GM21515 (cell line): ENCODE data around the gene DZANK1.
"Not testable (repeated sequence)": the region's sequence is repeated elsewhere in the genome, so short reads cannot be mapped to it uniquely, and the experiment has no call there.

Source experiments
- ATAC-seq: cut with Tn5 transposase; IDR thresholded peaks from one replicate; pipeline ENCODE4 v1.9.1; 2021; ENCODE audit not compliant: unreplicated experiment

The DZANK1 gene

DNA sequence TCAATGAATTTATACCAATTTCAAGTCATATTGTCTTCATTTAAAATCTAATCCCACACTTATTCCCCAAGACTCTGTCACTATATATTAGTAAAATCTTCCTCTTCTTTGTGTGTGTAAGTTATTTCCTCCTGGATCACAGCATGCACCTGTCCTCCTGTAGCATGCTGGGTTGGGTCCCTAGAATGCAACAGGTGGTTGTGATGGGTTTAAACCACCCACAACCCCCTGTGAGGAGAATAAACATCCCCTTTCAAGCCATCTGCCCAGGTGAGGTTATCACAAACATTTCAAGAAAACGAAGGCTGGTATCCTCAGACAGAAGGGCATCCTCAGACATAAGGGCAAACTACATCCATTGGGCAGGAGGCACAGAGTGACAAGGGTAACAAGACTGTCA lies 26.4 kb downstream of the DZANK1 start:
- no peak for ATAC-seq

DNA sequence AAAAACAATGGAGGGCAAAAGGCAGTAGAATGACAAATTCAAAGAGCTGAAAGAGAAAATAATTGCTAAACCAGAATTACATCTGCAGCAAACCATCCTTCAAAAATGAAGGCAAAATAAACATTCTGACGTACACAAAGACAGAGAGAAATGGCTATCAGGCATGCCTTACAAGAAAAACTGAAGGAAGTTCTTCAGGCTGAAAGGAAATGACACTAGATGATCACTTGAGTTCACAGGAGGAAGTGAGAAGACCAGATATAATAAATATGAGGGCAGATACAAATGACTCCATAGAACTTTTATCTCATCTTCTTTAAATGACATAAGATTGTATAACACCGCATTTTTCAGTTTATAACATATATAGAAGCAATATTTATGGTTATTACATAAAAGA lies 30.0 kb downstream of the DZANK1 start:
- no peak for ATAC-seq

DNA sequence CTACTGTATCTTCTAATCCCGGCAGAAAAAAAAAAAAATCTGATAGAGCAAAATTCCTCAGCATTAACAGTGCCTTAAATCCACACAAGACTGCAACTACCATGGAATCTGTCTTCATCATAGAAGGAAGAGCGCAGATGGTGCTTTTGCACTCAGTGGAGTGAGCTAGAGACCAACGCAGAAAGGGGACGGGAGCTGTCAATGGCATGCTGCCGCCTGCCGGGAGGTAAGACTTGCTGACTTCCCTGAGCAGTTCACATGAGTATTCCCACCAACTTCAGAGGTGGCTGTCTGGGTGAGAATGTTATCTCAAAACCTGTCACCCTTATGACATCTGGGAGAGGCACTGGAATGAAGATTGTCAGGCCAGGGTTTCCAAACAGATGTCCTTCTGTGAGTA lies 35.6 kb downstream of the DZANK1 start:
- no peak for ATAC-seq

DNA sequence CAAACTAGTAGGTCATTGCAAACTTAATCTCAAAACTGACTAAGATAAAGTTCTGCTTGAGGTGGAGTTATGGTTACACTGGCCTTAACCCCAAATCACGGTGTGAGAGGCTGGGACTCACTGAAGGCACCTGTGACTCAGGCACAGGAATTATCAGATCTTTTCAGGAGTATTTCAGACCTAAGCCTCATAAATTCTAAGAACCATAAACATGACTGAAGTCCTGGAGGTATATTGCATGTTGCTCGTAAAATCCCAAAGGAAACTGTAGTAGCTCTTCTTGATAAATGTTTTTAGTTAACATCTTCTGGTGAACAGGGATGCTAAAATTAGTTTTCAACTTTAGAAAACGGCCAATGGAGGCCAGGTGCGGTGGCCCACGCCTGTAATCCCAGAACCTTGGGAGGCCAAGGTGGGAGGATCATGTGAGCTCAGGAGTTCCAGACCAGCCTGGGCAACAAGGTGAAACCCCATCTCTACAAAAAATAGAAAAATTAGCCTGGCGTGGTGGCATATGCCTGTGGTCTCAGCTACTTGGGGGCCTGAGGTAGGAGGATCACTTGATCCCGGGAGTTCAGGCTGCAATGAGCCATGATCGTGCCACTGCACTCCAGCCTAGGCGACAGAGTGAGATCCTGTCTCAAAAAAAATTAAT lies 36.5 kb downstream of the DZANK1 start:
- ATAC-seq: no peak

DNA sequence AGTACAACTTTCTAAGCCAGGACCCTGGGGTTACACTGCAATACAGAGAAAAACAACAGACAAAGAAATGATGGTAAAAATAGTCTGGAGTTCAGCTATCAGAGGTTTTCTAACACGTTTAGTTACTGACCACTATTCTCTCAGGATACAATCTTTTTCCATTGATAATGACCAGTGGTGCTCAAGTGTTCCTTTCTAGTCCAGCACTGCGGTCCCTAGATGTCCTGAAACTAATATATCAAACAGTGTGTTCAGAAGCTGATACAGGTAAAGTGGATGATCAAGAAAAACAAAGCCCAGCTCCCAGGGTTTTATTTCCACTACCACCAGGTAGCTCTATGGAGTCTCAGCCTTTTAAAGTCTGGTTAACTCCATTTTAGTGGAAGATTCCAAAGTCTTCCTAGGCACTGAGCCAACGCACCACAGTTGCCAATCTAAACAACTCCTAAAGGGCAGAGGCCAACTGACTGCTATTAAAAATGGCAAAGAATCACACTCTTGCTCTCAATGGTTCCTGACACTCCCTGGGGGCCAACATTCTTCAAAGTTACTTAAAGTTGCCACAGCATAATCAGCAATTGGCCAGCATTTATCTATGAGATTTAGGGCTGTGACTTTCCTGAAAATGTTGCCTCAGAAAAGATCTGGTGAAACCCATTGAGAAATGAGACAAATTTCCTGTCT lies 38.2 kb downstream of the DZANK1 start:
- ATAC-seq: no peak

DNA sequence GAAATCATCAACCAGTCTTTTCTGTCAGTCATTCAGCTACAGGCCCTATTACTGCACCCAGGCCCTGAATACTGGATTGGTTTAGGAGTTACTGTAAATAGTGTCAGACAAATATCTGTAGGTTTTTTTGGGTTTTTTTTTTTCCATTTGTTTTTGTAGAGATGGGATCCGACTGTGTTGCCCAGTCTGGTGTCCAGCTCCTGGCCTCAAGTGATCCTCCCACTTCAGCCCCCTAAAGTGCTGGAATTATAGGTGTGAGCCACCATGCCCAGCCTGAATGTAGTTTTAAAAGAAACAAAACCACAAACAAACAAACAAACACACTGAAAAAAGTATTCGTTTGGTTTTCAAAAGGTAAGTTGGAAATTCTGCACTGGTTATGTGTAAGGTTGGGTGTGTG lies 39.6 kb downstream of the DZANK1 start:
- no peak for ATAC-seq

DNA sequence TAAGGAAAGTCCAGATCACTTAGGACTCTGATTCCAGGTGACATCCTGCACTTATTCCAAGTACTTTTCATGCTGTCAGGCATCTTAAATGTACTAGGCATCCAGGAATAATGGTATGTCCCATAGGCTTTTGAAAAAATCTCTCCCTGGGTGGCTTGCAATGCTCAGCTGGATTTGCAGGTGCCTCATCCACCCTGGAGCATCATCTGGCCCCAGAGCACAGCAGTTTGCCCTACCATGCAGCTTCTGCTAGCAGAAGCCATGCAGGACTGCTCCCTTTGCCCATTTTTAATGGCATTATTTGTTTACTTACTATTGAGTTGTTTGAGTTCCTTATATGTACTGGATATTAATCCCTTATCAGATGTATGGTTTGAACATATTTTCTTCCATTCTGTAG lies 45.2 kb downstream of the DZANK1 start:
- ATAC-seq: no peak

DNA sequence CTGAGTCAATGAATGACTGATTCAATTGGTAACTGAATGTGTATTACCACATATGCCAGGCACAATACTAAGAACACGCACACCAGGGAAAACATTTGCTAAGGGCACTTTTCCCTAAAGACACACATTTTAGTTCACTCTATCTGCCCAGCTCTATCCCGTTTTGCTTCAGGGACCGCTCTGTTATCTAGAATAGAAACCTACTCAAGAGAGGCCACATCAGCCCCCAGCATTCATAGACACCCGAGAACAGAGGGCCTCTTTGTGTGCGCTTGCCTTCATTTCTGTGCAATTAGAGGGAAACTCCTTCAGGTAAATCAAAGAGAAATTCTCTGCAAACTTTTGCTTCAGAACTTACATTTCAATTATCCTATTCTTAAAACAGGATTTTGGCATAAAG lies 50.3 kb downstream of the DZANK1 start:
- no peak for ATAC-seq

DNA sequence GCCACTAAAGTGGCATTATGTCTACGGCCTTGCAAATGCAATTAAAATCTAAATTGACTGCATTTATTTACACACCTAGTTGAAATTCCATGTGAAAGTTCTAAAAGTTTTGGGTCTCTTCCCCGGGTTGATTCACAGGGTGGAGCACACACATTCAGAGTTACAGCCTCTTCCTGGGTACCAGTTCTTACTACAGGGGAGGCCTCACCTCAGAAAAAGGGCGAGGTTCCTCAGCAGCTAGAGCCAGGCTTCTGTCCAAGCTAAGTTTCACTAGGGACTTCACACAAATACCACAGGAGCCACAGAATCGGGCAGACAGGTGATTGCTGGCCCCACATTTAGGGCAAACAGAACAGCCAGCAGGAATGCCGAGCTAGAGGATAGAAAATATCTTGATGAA lies 52.7 kb downstream of the DZANK1 start:
- ATAC-seq: no peak

DNA sequence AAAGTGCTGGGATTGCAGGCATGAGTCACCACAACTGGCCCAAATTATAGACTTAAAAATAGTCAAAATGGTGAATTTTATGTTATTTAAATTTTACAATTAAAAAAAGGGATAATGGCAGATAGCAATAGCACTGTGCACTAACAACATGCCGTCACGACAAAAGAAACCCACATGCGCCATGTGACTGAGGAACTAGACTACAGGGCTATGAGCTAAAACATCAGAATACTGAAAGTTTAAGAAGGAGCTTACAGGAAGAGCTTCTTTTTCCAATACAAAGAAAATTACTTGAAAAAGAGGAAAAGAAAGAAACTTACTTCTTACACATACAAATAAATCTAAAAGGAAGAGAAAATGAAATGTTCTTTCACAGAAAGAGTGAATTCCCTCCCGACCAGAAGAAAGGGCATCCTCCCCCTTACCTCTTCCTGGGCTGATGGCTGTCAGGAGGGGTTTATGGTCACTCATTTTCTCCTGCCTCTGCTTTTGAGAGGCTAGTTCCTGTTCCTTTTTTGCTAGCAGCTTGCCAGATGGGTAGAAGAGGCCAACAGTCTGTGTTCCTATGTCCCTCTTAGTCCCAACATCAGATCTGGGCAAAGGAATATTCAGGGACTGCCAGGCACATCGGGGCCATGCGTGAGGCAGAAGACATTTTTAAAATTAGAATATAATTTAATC lies 54.5 kb downstream of the DZANK1 start:
- ATAC-seq: no peak

DNA sequence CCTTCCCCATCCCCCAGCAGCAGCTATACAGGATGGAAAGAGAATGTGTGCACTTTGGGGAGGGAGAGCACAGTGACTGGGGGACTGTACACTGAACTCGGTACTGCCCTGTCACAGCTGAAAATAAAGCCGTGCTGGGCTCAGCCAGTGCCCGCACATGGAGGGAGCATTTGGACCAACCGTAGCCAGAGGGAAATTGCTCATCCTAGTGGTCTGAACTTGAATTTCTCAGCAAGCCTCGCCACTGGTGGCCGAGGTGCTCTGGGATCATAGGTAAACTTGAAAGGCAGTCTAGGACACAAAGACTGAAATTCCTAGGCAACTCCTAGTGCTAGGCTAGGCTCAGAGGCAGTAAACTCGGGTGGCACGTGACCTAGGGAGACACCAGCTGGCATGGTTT lies 61.0 kb downstream of the DZANK1 start:
- no peak for ATAC-seq

DNA sequence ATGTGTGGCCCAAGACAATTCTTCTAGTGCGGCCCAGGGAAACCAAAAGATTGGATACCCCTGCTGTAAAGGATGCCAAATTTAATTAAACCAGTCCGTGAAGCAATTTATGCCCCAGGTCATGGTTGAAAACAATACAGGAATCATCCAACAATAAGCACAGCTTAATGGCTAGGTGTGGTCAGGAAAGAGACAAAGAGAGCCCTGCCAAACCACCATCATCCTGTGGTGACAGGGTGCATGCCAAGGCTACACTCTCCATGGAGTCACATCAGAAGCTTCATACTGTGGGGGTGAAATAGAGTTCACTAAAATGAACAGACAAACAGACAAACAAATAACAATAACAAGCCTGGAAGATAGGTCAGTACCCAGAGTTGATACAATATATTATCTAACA lies 62.7 kb downstream of the DZANK1 start:
- ATAC-seq: no peak

DNA sequence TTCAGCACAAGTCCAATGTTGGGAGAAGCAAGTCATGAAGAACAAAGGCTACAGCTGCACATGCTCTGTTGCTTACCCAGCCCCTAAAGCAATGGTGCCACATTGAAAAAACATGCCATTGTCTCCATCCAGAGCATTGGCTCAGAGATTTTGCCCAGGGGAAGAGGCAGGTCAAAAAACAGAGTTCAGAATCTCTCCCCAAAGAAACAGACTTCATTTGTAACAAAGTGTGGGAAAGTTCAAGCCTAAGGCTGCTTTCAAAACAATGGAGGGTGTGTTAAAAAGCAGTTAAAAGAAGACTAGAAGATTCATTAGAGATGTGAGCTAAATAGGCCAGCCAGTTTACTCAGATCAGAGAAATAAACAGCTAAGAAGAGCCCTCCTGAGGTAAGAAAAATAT lies 63.6 kb downstream of the DZANK1 start:
- ATAC-seq: no peak

DNA sequence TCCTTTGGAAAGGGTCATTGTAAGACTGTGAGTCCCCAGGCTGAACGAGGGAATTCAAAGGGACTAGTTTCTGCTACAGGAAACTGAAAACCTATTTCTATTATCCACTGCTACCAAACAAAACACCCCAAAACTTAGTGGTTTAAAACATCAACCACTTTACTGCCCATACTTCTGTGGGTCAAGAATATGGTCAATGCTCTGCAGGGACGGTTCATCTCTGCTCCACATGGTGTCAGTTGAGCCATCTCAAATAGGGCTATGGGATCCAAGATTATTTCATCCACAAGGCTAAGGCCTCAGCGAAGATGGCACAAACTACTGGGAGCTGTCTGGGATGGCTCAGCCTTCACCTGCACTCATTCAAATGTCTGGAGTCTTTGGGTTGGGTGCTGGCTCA lies 65.5 kb downstream of the DZANK1 start:
- no peak for ATAC-seq

DNA sequence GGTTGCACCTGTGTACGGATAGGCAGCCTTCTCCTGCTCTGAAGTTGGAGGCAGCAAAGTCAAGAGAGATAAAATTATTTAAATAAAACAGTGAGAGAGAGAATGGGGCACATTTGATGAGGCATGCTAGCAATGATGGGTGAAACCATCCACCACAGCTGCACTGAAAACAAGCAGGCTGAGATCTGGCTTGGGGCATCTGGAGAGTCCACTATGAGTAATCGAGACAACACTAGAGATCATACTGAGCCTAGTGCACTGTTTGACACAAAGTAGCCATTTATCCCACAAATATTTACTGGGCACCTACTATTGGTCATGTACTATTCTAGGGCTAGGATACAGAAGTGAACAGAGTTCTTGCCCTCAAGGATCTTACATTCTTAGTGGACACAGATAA lies 66.4 kb downstream of the DZANK1 start:
- no peak for ATAC-seq

DNA sequence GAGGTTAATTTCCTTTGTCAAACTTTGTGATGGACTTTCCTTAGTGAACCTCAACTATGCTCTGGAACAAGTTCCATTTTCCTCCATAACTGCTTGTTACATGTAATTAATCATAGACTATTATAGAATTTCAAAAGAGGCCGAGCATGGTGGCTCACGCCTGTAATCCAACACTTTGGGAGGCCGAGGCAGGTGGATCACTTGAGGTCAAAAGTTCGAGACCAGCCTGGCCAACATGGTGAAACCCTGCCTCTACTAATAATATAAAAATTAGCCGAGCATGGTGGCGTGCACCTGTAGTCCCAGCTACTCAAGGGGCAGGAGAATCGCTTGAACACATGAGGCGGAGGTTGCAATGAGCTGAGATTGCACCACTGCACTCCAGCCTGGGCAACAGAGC lies 68.1 kb downstream of the DZANK1 start:
- not testable (repeated sequence) for ATAC-seq

DNA sequence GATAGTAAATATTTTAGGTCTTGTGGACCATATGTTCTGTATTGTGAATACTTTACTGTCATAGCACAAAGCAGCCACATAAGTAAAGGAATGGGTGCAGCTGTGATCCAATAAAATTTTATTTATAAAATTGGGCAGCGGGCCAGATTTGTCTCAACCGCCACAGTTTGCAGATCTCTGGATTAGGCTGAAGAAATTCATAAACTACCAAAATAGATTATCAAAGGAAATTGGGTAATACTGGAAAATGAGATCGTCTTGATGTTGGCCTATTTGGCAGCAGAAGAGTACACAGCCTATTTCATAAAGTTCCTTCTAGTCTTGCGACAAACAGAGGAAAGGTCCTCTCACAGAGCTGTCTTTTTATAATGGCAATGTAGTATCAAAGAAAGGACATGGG lies 69.8 kb downstream of the DZANK1 start:
- ATAC-seq: no peak

DNA sequence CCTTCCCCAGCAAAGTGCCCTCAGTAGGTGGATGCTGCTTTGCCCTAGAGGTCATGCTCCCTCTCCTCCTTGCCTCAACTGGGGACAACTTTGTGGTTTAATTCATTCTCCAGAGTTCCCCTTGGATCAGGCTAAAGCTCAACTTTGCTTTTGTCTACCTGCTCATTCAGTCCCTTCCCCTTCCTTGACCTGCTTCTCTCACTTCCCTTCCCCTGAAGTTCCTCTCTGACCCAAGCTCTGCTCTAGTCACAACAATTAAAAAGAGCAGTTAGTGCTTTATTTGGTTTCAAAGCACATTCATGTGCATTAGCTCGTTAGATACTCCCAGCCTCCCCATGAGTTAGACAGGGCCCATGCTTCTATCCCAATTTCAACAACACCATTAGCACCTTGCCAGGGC lies 71.3 kb downstream of the DZANK1 start:
- ATAC-seq: no peak

DNA sequence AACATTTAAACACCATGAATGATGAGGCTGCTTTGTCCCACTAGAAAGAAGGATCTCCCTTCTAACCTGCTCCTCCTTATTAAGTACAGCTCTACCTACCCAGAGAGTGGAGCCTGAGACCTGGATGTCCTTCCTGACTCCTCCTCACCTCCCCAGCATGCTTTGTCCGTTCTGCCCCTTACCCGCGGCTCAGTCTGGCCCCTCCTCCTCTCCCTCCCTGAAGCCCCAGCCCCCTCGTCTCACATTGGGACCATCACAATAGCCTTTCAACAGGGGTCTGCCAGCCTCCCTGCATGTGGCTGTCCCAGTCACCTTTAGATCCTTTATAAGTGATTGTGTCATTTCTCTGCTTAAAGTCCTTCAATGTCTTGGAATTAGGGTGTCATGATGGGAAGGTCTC lies 72.5 kb downstream of the DZANK1 start:
- ATAC-seq: no peak

DNA sequence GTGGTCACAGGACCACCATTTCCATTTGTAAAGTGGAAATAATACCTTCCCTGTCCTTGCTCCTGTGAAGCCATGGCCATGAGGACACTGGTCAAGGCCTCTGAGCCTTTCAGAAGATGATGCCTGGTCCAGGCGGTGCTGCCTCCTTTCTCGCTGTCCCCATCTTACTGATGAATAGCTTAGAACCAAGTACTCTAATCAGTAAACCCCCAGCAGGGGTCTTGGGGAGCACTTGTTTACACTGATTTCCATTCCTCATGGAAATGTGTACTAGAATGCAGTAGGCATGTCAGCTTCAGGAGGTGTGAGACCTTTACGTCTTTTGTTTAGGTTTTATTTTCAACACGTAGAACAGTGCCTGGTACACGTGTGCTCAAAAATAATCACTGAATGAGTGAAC lies 75.1 kb downstream of the DZANK1 start:
- ATAC-seq: no peak

DNA sequence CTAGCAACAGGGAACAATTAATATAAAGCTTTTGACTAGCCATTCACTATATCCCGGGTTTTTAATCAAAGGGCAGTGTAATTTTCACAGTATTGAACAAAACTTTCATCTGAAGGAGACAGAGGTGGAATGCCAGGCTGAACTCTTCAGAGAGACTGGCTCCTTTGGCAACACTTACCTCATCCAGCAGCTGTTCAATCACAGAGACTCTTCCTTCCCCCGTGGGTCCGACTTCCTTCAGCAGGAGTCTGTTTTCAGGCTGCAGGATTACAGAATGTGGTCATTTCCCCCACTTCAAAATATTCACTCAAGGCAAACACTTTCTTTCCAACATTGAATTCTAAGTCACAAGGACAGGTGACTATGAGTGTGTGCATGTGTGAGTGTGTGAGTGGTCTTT lies 76.6 kb downstream of the DZANK1 start:
- ATAC-seq: no peak

DNA sequence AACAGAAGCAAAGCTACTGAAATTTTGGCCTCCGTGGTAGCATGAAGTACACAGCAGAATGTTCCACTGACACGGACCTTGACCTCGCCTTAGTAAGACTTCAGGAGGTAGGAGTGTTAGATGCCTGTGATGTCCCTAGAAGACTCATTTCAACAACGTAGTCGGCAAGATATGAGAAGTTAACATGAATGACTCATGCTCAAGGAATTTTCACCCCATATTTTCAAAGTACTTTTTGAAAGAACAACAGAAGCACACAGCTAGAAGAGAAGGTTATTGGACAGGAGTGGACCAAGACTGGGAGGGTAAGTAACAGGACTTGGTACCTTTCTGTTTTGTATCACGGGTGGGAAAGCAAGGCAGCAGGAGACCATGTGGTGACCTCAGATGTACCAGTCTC lies 78.0 kb downstream of the DZANK1 start:
- ATAC-seq: no peak
